Body of pancreas (tissue), 4 donors: ENCODE measurements around the gene VWA5A.

ENCODE experiments used
- POLR2A ChIP-seq, 3 donors: fragments of 450-650 bp; IDR thresholded peaks; one replicate each; pipeline ENCODE4 v1.6.1; 2016; ENCODE audit warnings: antibody characterized with exemption in 3 of 3, mild to moderate bottlenecking in 2 of 3
- TF ChIP-seq, protein P1 (sequence below), 7 experiments: fragments of 450-650 bp in 4 of 7; fragments of 200-600 bp in 3 of 7; sonication (generic) in 3 of 7; IDR thresholded peaks; one replicate each; pipeline ENCODE4 v1.5.1; 2016 to 2019; ENCODE audit warnings: antibody characterized with exemption in 7 of 7

DNA sequence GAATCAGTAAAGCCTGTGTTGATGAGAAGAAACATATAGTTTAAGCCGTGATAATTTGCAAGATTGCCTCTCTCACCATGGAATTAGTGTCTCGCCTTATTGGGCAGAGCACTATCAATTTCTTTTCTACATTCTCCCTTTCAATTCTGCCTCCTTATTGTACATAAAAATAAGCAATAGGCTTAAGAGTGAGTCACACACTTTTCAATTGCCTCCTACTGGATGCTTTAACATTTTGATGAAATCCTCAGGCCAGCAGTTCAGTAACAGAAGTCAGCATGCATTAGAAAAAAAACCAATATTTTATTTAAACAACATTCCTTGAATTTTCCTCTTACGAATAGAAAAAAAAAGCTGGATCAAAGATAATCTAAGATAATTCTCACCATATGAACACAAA is 33.8 kb upstream of the VWA5A start:
- TF ChIP-seq, protein P1, sequence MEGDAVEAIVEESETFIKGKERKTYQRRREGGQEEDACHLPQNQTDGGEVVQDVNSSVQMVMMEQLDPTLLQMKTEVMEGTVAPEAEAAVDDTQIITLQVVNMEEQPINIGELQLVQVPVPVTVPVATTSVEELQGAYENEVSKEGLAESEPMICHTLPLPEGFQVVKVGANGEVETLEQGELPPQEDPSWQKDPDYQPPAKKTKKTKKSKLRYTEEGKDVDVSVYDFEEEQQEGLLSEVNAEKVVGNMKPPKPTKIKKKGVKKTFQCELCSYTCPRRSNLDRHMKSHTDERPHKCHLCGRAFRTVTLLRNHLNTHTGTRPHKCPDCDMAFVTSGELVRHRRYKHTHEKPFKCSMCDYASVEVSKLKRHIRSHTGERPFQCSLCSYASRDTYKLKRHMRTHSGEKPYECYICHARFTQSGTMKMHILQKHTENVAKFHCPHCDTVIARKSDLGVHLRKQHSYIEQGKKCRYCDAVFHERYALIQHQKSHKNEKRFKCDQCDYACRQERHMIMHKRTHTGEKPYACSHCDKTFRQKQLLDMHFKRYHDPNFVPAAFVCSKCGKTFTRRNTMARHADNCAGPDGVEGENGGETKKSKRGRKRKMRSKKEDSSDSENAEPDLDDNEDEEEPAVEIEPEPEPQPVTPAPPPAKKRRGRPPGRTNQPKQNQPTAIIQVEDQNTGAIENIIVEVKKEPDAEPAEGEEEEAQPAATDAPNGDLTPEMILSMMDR (IDR thresholded peaks at IDR 0.05), result no peak
- no peak for TF ChIP-seq POLR2A (IDR thresholded peaks at IDR 0.05)
